Neural progenitor cell (in vitro differentiated cells): ENCODE results near the gene E2F1.

Experiments
- EZH2phosphoT487 ChIP-seq: fragments of 200-600 bp; sonication (generic); IDR thresholded peaks from 2 replicates; pipeline ENCODE4 v1.6.1; 2017; ENCODE audit warnings: antibody characterized with exemption
- TF ChIP-seq, protein P1 (sequence below): fragments of 200-600 bp; sonication (generic); IDR thresholded peaks from 2 replicates; pipeline ENCODE4 v1.5.1; 2017; ENCODE audit warnings: antibody characterized with exemption, mild to moderate bottlenecking

DNA sequence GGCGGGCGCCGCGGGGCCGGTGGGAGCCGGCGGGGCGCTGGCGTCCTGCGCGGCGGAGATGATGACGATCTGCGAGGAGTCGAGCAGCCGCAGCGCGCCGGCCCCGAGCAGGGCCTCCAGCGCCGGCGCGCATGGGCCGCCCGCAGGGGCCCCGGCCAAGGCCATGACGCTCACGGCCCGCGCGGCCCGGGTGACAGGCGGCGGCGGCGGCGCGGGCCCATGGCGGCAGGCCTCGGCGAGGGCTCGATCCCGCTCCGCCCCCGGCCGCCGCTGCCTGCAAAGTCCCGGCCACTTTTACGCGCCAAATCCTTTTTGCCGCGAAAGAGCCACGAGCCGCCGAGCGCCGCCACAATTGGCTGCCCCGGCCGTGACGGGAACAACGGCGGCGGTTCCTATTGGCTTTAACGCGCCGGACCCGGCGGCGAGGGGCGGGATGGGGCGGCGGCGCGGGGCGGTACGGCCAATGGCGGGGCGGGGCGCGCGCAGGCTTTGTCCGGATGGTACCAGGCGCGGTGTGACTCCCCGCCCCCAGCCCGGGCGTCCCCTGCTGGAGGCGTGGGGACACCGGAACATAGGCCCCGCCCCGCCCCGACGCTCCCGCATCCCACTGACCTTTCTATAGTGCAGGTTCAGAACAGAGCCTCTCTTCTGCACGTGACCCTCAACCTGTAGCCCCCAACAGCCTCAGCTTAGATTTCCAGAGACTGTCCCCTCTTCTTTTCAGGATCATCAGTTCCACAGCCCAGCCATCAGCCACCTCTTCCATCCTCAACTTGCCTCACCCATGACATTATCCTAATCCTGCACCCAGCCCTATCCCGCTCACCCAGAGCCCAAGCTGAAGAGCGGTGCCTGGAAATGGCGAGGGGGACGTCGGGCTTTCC, at the start of gene E2F1:
- TF ChIP-seq, protein P1, sequence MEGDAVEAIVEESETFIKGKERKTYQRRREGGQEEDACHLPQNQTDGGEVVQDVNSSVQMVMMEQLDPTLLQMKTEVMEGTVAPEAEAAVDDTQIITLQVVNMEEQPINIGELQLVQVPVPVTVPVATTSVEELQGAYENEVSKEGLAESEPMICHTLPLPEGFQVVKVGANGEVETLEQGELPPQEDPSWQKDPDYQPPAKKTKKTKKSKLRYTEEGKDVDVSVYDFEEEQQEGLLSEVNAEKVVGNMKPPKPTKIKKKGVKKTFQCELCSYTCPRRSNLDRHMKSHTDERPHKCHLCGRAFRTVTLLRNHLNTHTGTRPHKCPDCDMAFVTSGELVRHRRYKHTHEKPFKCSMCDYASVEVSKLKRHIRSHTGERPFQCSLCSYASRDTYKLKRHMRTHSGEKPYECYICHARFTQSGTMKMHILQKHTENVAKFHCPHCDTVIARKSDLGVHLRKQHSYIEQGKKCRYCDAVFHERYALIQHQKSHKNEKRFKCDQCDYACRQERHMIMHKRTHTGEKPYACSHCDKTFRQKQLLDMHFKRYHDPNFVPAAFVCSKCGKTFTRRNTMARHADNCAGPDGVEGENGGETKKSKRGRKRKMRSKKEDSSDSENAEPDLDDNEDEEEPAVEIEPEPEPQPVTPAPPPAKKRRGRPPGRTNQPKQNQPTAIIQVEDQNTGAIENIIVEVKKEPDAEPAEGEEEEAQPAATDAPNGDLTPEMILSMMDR: peak; percentile 34
- TF ChIP-seq EZH2phosphoT487: no peak
